Astrocyte of the spinal cord (primary cell): ENCODE data around the gene PKD1L1.

ENCODE experiments used
- DNase-seq: peaks from one replicate; pipeline ENCODE4 v3.0.0; 2011; ENCODE audit warnings: low read depth, low spot score
- H3K4me3 ChIP-seq: 2 replicates; pipeline ENCODE4 v1.5.1; 2011; ENCODE audit warnings: low read depth, mild to moderate bottlenecking, low read length, moderate library complexity
- CTCF ChIP-seq: IDR thresholded peaks from 2 replicates; pipeline ENCODE4 v1.5.1; 2012; ENCODE audit warnings: low read depth, mild to moderate bottlenecking, low read length, inconsistent platforms
- in situ Hi-C: cut with HindIII; loops from 2 replicates; pipeline ENCODE4 v1.10.0; 2017; ENCODE audit warnings: low sequenced_read_pairs

Gene PKD1L1

GRCh38 chr7:47957156-47957555 is 8.9 kb upstream of the PKD1L1 start:
- no peak for TF ChIP-seq CTCF
- H3K4me3 ChIP-seq: no peak overlapping the region
- DNase-seq: no peak
- in situ Hi-C loops: no loop called here

GRCh38 chr7:47956220-47956619 is 8.0 kb upstream of the PKD1L1 start:
- in situ Hi-C loops: no loop called here
- H3K4me3 ChIP-seq: no peak overlapping the region
- DNase-seq: no peak
- TF ChIP-seq CTCF: no peak

GRCh38 chr7:47954231-47954911 is 6.1 kb upstream of the PKD1L1 start:
- no peak for TF ChIP-seq CTCF
- no peak overlapping the region for H3K4me3 ChIP-seq
- in situ Hi-C loops: no loop called here
- peak; percentile 92 for DNase-seq

- no peak overlapping the region for H3K4me3 ChIP-seq
- TF ChIP-seq CTCF: no peak
- in situ Hi-C loops: no loop called here
- DNase-seq: no peak
Observed at GRCh38 chr7:47953822-47954221, 5.6 kb upstream of the PKD1L1 start.

GRCh38 chr7:47952224-47952623 is 4.0 kb upstream of the PKD1L1 start:
- in situ Hi-C loops: no loop called here
- no peak for TF ChIP-seq CTCF
- no peak for DNase-seq

GRCh38 chr7:47951374-47951773 is 3.1 kb upstream of the PKD1L1 start:
- H3K4me3 ChIP-seq: no peak overlapping the region
- DNase-seq: no peak
- TF ChIP-seq CTCF: no peak
- in situ Hi-C loops: no loop called here

More at GRCh38 chr7:47952224-47952623, 4.0 kb upstream of the PKD1L1 start:
- H3K4me3 ChIP-seq: no peak overlapping the region

- no peak overlapping the region for H3K4me3 ChIP-seq
- TF ChIP-seq CTCF: no peak
- no peak for DNase-seq
- in situ Hi-C loops: no loop called here
Observed at GRCh38 chr7:47950714-47951113, 2.4 kb upstream of the PKD1L1 start.
